ENCODE results near the gene SLC6A18.

Gene SLC6A18

GRCh38 chr5:1294835-1295649 is 69.9 kb downstream of the SLC6A18 start, which contains the start of gene TERT:
Gene TERT, minus strand, starts transcription at chr5:1295068. Its CDS starts 79 bp downstream, at chr5:1294989.
- TF ChIP-seq, protein P1, sequence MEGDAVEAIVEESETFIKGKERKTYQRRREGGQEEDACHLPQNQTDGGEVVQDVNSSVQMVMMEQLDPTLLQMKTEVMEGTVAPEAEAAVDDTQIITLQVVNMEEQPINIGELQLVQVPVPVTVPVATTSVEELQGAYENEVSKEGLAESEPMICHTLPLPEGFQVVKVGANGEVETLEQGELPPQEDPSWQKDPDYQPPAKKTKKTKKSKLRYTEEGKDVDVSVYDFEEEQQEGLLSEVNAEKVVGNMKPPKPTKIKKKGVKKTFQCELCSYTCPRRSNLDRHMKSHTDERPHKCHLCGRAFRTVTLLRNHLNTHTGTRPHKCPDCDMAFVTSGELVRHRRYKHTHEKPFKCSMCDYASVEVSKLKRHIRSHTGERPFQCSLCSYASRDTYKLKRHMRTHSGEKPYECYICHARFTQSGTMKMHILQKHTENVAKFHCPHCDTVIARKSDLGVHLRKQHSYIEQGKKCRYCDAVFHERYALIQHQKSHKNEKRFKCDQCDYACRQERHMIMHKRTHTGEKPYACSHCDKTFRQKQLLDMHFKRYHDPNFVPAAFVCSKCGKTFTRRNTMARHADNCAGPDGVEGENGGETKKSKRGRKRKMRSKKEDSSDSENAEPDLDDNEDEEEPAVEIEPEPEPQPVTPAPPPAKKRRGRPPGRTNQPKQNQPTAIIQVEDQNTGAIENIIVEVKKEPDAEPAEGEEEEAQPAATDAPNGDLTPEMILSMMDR (IDR thresholded peaks at IDR 0.05; ENCODE audit: extremely low read depth, missing control alignments): no peak
- peak; percentile 76 for DNase-seq (ENCODE audit: low spot score)

- DNase-seq (ENCODE audit: low spot score): no peak
- TF ChIP-seq, protein P1 (IDR thresholded peaks at IDR 0.05; ENCODE audit: extremely low read depth, missing control alignments): no peak
Observed at GRCh38 chr5:1295650-1296037, 70.5 kb downstream of the SLC6A18 start.

All from GM20000 (cell line).